T-helper 17 cell (primary cell): ENCODE data around the gene SFXN5. TPM values are rescaled to one million over a fixed set of nuclear protein-coding genes. Genes with fewer than 3 reads are reported as not detected.

ENCODE experiments used
- ATAC-seq: fragments of 150-1000 bp; cut with Tn5 transposase; 2 replicates; pipeline ENCODE4 v1.10.0; 2021; ENCODE audit warnings: mild to moderate bottlenecking, moderate library complexity
- DNase-seq, 3 donors: peaks; one replicate each; pipeline versions ENCODE4 v3.0.0 to v3.0.0-alpha.2; 2020 to 2021
- H3K9me3 ChIP-seq: one replicate; pipeline ENCODE4 v1.7.0; 2013; ENCODE audit warnings: low read length, mild to moderate bottlenecking; ENCODE audit not compliant: control insufficient read depth, poor library complexity, severe bottlenecking
- H3K27ac Mint-ChIP-seq: one replicate; pipeline ENCODE4 v1.8.0; 2022; ENCODE audit warnings: mild to moderate bottlenecking, moderate library complexity, mixed read lengths
- H3K27me3 Mint-ChIP-seq: one replicate; pipeline ENCODE4 v1.8.0; 2022; ENCODE audit warnings: mixed read lengths
- H3K36me3 Mint-ChIP-seq: one replicate; pipeline ENCODE4 v1.8.0; 2022; ENCODE audit warnings: low read depth, mixed read lengths
- H3K4me1 Mint-ChIP-seq: one replicate; pipeline ENCODE4 v1.8.0; 2022; ENCODE audit warnings: mild to moderate bottlenecking, mixed read lengths
- H3K4me3 Mint-ChIP-seq: one replicate; pipeline ENCODE4 v1.8.0; 2022; ENCODE audit warnings: mild to moderate bottlenecking, moderate library complexity, mixed read lengths
- total RNA-seq, 4 donors: library from RNA in 2 of 4; stranded (reverse) in 2 of 4; gene quantifications; one replicate each; pipeline ENCODE4 v1.2.3 and lab custom pipeline; 2022 to 2026

SFXN5 gene
- total RNA-seq, 2 donors from 2014 or later = 7.0 to 10.0 TPM

GRCh38 chr2:73021371-73022010 lies 50.0 kb downstream of the SFXN5 start:
- peaks cover 2% of the 10 kb centered on the region for H3K36me3 Mint-ChIP-seq
- no peaks in the 10 kb centered on the region for H3K9me3 ChIP-seq
- no peak overlapping the region for H3K27ac Mint-ChIP-seq
- no peaks in the 10 kb centered on the region for H3K27me3 Mint-ChIP-seq
- no peaks in the 10 kb centered on the region for H3K4me1 Mint-ChIP-seq
- no peak overlapping the region for H3K4me3 Mint-ChIP-seq
- no peak for DNase-seq
- no peak for ATAC-seq

GRCh38 chr2:73020657-73021370 lies 50.7 kb downstream of the SFXN5 start:
- no peak overlapping the region for H3K27ac Mint-ChIP-seq
- H3K36me3 Mint-ChIP-seq = peaks cover 2% of the 10 kb centered on the region
- H3K4me3 Mint-ChIP-seq = no peak overlapping the region
- no peaks in the 10 kb centered on the region for H3K9me3 ChIP-seq
- no peaks in the 10 kb centered on the region for H3K4me1 Mint-ChIP-seq
- DNase-seq (no peak), ATAC-seq (no peak)
- H3K27me3 Mint-ChIP-seq = no peaks in the 10 kb centered on the region

GRCh38 chr2:73020306-73020656 lies 51.2 kb downstream of the SFXN5 start:
- Mint-ChIP-seq H3K4me1 (no peaks in the 10 kb centered on the region), H3K36me3 (peaks cover 2% of the 10 kb centered on the region), H3K27ac (no peak overlapping the region), H3K27me3 (no peaks in the 10 kb centered on the region), H3K4me3 (no peak overlapping the region)
- no peaks in the 10 kb centered on the region for H3K9me3 ChIP-seq
- DNase-seq (no peak), ATAC-seq (no peak)

DNA sequence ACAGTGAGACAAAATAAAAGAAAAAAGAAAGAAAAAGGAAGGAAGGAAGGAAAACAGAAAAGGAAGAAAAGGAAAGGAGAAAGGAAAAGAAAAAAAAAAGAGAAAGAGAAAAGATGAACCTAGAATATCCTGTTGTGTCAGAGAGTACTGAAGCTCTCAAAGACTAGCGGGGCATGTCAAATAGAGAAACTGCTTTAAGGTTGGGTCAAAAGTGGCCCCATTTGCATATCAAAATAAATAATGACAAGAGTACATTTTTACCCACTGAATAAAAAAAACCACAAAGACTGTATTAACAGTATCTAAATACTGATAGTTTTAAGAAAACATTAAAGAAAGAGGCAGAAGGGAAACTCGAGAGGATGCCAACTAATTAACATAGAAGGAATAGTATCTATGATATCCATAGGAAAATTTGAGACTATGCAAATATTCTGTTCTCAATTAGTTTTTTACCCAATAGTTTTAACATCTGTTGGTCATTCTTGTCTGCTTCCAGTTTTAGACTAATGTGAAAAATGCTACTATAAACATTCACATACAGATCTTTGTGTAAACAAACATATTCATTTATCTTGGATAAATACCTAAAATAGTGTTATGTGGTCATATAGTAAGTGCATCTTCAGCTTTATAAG lies 53.2 kb downstream of the SFXN5 start:
- Mint-ChIP-seq H3K4me3 (no peak overlapping the region), H3K36me3 (peaks cover 2% of the 10 kb centered on the region), H3K27me3 (no peaks in the 10 kb centered on the region), H3K27ac (no peak overlapping the region), H3K4me1 (no peaks in the 10 kb centered on the region)
- DNase-seq (no peak), ATAC-seq (no peak)
- no peaks in the 10 kb centered on the region for H3K9me3 ChIP-seq

GRCh38 chr2:73013936-73014335 lies 57.6 kb downstream of the SFXN5 start:
- no peak overlapping the region for H3K27ac Mint-ChIP-seq
- no peak for ATAC-seq
- DNase-seq = no peak
- H3K36me3 Mint-ChIP-seq = peaks cover 1% of the 10 kb centered on the region
- no peaks in the 10 kb centered on the region for H3K27me3 Mint-ChIP-seq
- no peaks in the 10 kb centered on the region for H3K4me1 Mint-ChIP-seq
- H3K9me3 ChIP-seq = no peaks in the 10 kb centered on the region
- no peak overlapping the region for H3K4me3 Mint-ChIP-seq

GRCh38 chr2:73009177-73009839 lies 62.2 kb downstream of the SFXN5 start:
- Mint-ChIP-seq H3K4me3 (no peak overlapping the region), H3K27ac (no peak overlapping the region), H3K36me3 (peaks cover 7% of the 10 kb centered on the region), H3K4me1 (peaks cover 6% of the 10 kb centered on the region), H3K27me3 (peaks cover 4% of the 10 kb centered on the region)
- ATAC-seq (no peak), DNase-seq (no peak)
- no peaks in the 10 kb centered on the region for H3K9me3 ChIP-seq

DNA sequence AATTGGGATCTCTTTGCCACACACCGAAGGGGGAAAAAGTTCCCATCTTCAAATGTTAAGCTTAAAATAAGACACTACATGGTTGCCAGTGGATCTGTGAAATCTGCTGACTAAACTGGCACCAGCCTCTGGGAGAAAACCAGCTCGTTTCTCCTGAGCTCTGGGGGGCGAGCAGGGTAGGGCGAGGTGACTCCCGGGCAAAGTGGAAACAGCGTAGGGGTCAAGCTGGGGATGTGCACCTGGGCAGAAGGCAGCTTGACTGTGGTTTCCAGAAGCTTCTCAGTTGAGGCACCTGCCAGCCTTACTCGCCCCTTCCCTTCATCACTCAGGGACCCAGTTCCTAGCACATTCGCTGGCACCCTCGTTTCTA lies 62.8 kb downstream of the SFXN5 start:
- H3K4me1 Mint-ChIP-seq = peaks cover 6% of the 10 kb centered on the region
- DNase-seq (no peak), ATAC-seq (no peak)
- H3K27ac Mint-ChIP-seq = no peak overlapping the region
- H3K27me3 Mint-ChIP-seq = peaks cover 4% of the 10 kb centered on the region
- H3K4me3 Mint-ChIP-seq = no peak overlapping the region
- no peaks in the 10 kb centered on the region for H3K9me3 ChIP-seq
- H3K36me3 Mint-ChIP-seq = peaks cover 7% of the 10 kb centered on the region

- no peaks in the 10 kb centered on the region for H3K9me3 ChIP-seq
- H3K36me3 Mint-ChIP-seq = peaks cover 7% of the 10 kb centered on the region
- ATAC-seq (no peak), DNase-seq (no peak)
- peaks cover 4% of the 10 kb centered on the region for H3K27me3 Mint-ChIP-seq
- no peak overlapping the region for H3K4me3 Mint-ChIP-seq
- H3K27ac Mint-ChIP-seq = peak overlapping the region; percentile 45
- H3K4me1 Mint-ChIP-seq = peaks cover 6% of the 10 kb centered on the region
Observed at GRCh38 chr2:73007991-73008765, 63.3 kb downstream of the SFXN5 start.

- Mint-ChIP-seq H3K27me3 (peaks cover 4% of the 10 kb centered on the region), H3K4me1 (peaks cover 6% of the 10 kb centered on the region), H3K4me3 (no peak overlapping the region), H3K36me3 (peaks cover 7% of the 10 kb centered on the region), H3K27ac (peak overlapping the region; percentile 45)
- DNase-seq (no peak), ATAC-seq (no peak)
- no peaks in the 10 kb centered on the region for H3K9me3 ChIP-seq
Observed at GRCh38 chr2:73006969-73007710, 64.4 kb downstream of the SFXN5 start.

GRCh38 chr2:73004889-73005596 lies 66.5 kb downstream of the SFXN5 start:
- Mint-ChIP-seq H3K4me3 (no peak overlapping the region), H3K27ac (no peak overlapping the region), H3K27me3 (peaks cover 4% of the 10 kb centered on the region), H3K36me3 (peaks cover 7% of the 10 kb centered on the region), H3K4me1 (peaks cover 6% of the 10 kb centered on the region)
- no peaks in the 10 kb centered on the region for H3K9me3 ChIP-seq
- DNase-seq = no peak
- ATAC-seq = no peak

GRCh38 chr2:73004466-73004865 lies 67.0 kb downstream of the SFXN5 start:
- Mint-ChIP-seq H3K4me3 (no peak overlapping the region), H3K27ac (no peak overlapping the region), H3K36me3 (peaks cover 7% of the 10 kb centered on the region), H3K4me1 (peaks cover 6% of the 10 kb centered on the region), H3K27me3 (peaks cover 4% of the 10 kb centered on the region)
- DNase-seq (no peak), ATAC-seq (no peak)
- H3K9me3 ChIP-seq = no peaks in the 10 kb centered on the region

DNA sequence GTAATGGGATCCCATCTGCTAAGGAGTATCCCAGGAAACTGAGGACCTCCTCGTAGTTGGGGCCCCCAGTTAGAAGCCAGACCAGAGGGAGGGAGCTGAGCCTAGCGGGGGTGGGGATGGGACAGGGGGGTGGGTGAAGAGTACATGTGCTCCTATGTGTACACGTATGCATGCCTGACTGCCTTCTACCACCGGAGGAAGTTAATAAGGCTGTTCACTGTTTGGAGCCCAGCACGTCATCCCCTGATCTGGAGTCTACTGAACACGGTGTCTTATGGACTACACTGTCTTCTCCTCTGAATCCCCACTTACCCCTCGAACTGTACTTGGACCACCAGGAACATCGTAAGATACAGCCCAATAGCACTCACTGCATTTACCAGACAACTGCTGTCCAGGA lies 68.5 kb downstream of the SFXN5 start:
- no peaks in the 10 kb centered on the region for H3K9me3 ChIP-seq
- Mint-ChIP-seq H3K27ac (no peak overlapping the region), H3K36me3 (peaks cover 5% of the 10 kb centered on the region), H3K4me3 (no peak overlapping the region), H3K4me1 (peaks cover 4% of the 10 kb centered on the region), H3K27me3 (peaks cover 4% of the 10 kb centered on the region)
- ATAC-seq (no peak), DNase-seq (no peak)
